ENCODE results near the gene CKAP4. TPM values are rescaled to one million over a fixed set of nuclear protein-coding genes. Genes with fewer than 3 reads are reported as not detected.

CKAP4 gene
- total and polyA plus RNA-seq, 2 donors (not counting 3 experiments of a cell fraction or from before 2014, with no cell fraction given) = 117 to 223 TPM

DNA sequence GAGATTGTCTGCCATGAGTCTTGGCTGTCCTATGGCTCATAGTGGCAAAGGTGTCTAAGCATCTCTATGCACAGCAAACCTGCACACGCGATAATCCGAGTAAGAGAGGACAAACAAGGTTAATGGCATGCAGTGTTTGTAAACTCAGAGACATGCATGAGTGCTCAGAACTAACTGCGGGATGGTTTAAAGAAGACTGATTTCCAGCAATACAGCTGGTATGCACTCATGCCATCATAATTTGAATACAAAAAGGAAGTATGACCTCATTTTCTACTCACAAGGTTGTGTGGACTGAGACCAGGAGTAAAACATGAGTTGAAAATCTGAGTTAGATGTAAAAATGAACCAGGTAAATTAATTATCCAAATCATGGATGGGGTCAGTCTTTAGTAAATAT is 38.2 kb upstream of the CKAP4 start:
- Histone ChIP-seq H3K36me3 (ENCODE audit: control insufficient read depth in 2 of 2, extremely low read depth in 1 of 2, insufficient read depth in 2 of 2, low read length in 2 of 2) (no peaks in the 10 kb centered on the region), H2AFZ (ENCODE audit: low read depth, low read length) (no peak overlapping the region), H3K4me3 (replicated peaks in 1 of 3; ENCODE audit: insufficient read depth in 1 of 3, low read depth in 1 of 3, low read length in 3 of 3) (no peak overlapping the region), H3K27me3 (ENCODE audit: control insufficient read depth in 2 of 2, insufficient read depth in 2 of 2, low read length in 2 of 2) (peaks cover 1 to 4% of the 10 kb centered on the region in 2 experiments), H3K9me1 (replicated peaks; ENCODE audit: control insufficient read depth, extremely low read depth, insufficient read depth, low read length) (no peaks in the 10 kb centered on the region), H3K4me2 (ENCODE audit: insufficient read depth, low read length) (no peak overlapping the region), H3K4me1 (ENCODE audit: control insufficient read depth, extremely low read depth, insufficient read depth, low read length) (peaks cover 6% of the 10 kb centered on the region), H3K79me2 (ENCODE audit: control insufficient read depth, insufficient read depth, low read length) (no peaks in the 10 kb centered on the region), H4K20me1 (replicated peaks; ENCODE audit: control insufficient read depth, extremely low read depth, insufficient read depth, low read length) (no peaks in the 10 kb centered on the region), H3K9me3 (replicated peaks; ENCODE audit: control insufficient read depth, insufficient read depth, low read length) (no peaks in the 10 kb centered on the region), H3K27ac (ENCODE audit: insufficient read depth, low read depth, low read length) (no peak overlapping the region), H3K9ac (replicated peaks; ENCODE audit: extremely low read depth, insufficient read depth, low read length) (no peak overlapping the region)
- DNase-seq (ENCODE audit: low read depth, low spot score) (no peak), FAIRE-seq (no peak)
- dilution Hi-C loops (cut with MboI; ENCODE audit: extremely low pct_ligation_motif_present, low sequenced_read_pairs) (no loop called here), intact Hi-C loops (cut with micrococcal nuclease) (no loop called here)
- CTCF ChIA-PET = interaction anchor here (2.6 to 10.1 kb wide), 2 partner anchors 59 to 62 kb away, joined by 7 to 224 read pairs; no protein-coding TSS in a partner anchor
- no TSS peak for BruUV-seq (replicated peaks)
- POLR2A ChIA-PET = no interaction called here
- TF ChIP-seq JUN (IDR thresholded peaks at IDR 0.05; ENCODE audit: borderline replicate concordance, insufficient read depth, insufficient read length, low read depth) (peak; percentile 17), POLR2A (IDR thresholded peaks at IDR 0.05; ENCODE audit: low read depth, low read length) (no peak)
- TF ChIP-seq, protein P1, sequence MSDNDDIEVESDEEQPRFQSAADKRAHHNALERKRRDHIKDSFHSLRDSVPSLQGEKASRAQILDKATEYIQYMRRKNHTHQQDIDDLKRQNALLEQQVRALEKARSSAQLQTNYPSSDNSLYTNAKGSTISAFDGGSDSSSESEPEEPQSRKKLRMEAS (IDR thresholded peaks at IDR 0.05; ENCODE audit: insufficient read depth, insufficient read length) = no peak

DNA sequence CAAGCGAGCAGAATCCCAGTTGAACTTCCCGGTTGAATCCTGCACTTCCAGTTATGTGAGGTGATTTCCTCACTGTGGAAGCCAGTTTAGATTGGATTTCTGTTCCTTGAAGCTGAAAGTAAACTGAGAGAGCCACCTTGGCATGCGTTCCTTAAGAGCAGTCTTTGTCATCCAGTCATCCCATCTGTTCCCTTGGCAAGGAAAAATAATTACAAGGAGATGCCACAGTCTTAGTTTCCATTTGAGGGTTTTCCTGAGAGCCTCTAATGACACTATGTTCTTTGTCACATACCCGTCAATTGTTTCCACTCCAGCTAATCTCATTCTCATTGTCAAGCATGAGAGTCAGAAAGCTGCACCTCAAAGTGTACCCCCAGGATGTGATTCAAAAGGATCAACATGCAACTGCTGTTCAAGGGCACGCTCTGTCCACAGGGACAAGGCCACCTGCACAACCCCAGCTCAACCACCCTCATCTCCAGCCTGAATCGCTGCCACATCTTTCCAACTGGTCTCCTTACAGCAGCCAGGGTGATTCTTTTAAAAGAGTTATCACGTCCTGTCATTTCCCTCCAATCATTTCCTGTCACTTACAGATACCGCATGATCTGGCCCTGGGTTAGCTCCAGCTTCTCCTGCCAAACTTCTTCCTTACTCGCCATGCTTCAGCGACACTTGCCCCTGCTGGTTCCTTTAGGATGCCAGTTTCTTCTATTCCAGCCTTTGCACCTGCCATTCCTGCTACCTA is 36.7 kb upstream of the CKAP4 start:
- H3K4me3 ChIP-seq (replicated peaks in 1 of 3; ENCODE audit: insufficient read depth in 1 of 3, low read depth in 1 of 3, low read length in 3 of 3) = no peak overlapping the region
- POLR2A ChIA-PET = no interaction called here
- no peak overlapping the region for H2AFZ ChIP-seq (ENCODE audit: low read depth, low read length)
- peaks cover 6% of the 10 kb centered on the region for H3K4me1 ChIP-seq (ENCODE audit: control insufficient read depth, extremely low read depth, insufficient read depth, low read length)
- intact Hi-C loops (cut with micrococcal nuclease) = loop anchor here (5.0 kb wide), 1 partner anchor 63 kb away; no protein-coding TSS in a partner anchor
- H4K20me1 ChIP-seq (replicated peaks; ENCODE audit: control insufficient read depth, extremely low read depth, insufficient read depth, low read length) = no peaks in the 10 kb centered on the region
- DNase-seq (ENCODE audit: low read depth, low spot score) (no peak), FAIRE-seq (no peak)
- no peaks in the 10 kb centered on the region for H3K9me3 ChIP-seq (replicated peaks; ENCODE audit: control insufficient read depth, insufficient read depth, low read length)
- peaks cover 3 to 4% of the 10 kb centered on the region in 2 experiments for H3K27me3 ChIP-seq (ENCODE audit: control insufficient read depth in 2 of 2, insufficient read depth in 2 of 2, low read length in 2 of 2)
- CTCF ChIA-PET = interaction anchor here (1.1 to 10.1 kb wide), 6 partner anchors 9 to 61 kb away, joined by 3 to 224 read pairs (median 10); no protein-coding TSS in a partner anchor
- H3K36me3 ChIP-seq (ENCODE audit: control insufficient read depth in 2 of 2, extremely low read depth in 1 of 2, insufficient read depth in 2 of 2, low read length in 2 of 2) = no peaks in the 10 kb centered on the region
- TF ChIP-seq MYC (IDR thresholded peaks at IDR 0.05; ENCODE audit: low read depth, low read length) = no peak
- TF ChIP-seq EZH2 (IDR thresholded peaks at IDR 0.05; ENCODE audit: borderline replicate concordance, low read depth, low read length, severe bottlenecking) = no peak
- TF ChIP-seq JUN (IDR thresholded peaks at IDR 0.05; ENCODE audit: borderline replicate concordance, insufficient read depth, insufficient read length, low read depth) = no peak
- TF ChIP-seq, protein P1 (IDR thresholded peaks at IDR 0.05; ENCODE audit: insufficient read depth, insufficient read length) = no peak
- no peak for TF ChIP-seq FOS (IDR thresholded peaks at IDR 0.05; ENCODE audit: borderline replicate concordance, insufficient read depth, low read length)
- TF ChIP-seq POLR2AphosphoS5 (IDR thresholded peaks at IDR 0.05; ENCODE audit: insufficient read depth, low read depth, low read length) = no peak
- no peak for TF ChIP-seq GATA2 (IDR thresholded peaks at IDR 0.05; ENCODE audit: insufficient read depth, insufficient read length, low read depth, low read length)
- TF ChIP-seq, protein P2, sequence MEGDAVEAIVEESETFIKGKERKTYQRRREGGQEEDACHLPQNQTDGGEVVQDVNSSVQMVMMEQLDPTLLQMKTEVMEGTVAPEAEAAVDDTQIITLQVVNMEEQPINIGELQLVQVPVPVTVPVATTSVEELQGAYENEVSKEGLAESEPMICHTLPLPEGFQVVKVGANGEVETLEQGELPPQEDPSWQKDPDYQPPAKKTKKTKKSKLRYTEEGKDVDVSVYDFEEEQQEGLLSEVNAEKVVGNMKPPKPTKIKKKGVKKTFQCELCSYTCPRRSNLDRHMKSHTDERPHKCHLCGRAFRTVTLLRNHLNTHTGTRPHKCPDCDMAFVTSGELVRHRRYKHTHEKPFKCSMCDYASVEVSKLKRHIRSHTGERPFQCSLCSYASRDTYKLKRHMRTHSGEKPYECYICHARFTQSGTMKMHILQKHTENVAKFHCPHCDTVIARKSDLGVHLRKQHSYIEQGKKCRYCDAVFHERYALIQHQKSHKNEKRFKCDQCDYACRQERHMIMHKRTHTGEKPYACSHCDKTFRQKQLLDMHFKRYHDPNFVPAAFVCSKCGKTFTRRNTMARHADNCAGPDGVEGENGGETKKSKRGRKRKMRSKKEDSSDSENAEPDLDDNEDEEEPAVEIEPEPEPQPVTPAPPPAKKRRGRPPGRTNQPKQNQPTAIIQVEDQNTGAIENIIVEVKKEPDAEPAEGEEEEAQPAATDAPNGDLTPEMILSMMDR (IDR thresholded peaks at IDR 0.05; ENCODE audit: extremely low read depth in 1 of 2, insufficient read depth in 1 of 2, low read depth in 1 of 2, low read length in 2 of 2) = no peak
- TF ChIP-seq POLR2A (IDR thresholded peaks at IDR 0.05; ENCODE audit: low read depth, low read length) = no peak
- H3K9me1 ChIP-seq (replicated peaks; ENCODE audit: control insufficient read depth, extremely low read depth, insufficient read depth, low read length) = no peaks in the 10 kb centered on the region
- no peak overlapping the region for H3K9ac ChIP-seq (replicated peaks; ENCODE audit: extremely low read depth, insufficient read depth, low read length)
- H3K79me2 ChIP-seq (ENCODE audit: control insufficient read depth, insufficient read depth, low read length) = no peaks in the 10 kb centered on the region
- H3K4me2 ChIP-seq (ENCODE audit: insufficient read depth, low read length) = no peak overlapping the region
- H3K27ac ChIP-seq (ENCODE audit: insufficient read depth, low read depth, low read length) = no peak overlapping the region
- BruUV-seq (replicated peaks) = no TSS peak
- dilution Hi-C loops (cut with MboI; ENCODE audit: extremely low pct_ligation_motif_present, low sequenced_read_pairs) = no loop called here

All from endothelial cell of umbilical vein (primary cell).